Central memory CD4-positive, alpha-beta T cell (primary cell): Measurements from ENCODE around the gene SPATA31C2.
"Not testable (repeated sequence)": the region's sequence is repeated elsewhere in the genome, so short reads cannot be mapped to it uniquely, and the experiment has no call there.

Source experiments
- DNase-seq: peaks from one replicate; pipeline ENCODE4 v3.0.0; 2022

SPATA31C2 gene

DNA sequence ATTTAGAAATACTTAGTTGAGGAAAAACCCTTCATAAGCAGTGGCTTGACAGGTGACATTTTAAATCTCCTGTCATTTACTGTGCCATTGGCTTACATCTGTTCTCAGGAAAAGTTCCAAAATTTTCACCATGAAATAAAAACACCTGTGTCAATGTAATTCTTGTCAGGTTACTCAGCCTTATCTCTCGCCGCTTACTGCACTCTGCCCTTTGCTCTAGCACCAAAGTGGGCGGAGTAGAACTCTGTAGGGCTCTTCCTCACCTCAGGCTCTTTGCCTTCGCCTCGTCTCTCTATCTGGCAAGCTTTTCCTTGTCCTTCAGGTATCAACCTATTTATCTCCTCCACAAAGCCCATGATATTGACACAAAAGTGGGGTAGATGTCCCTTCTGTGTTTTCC is 20.2 kb downstream of the SPATA31C2 start:
- DNase-seq, result not testable (repeated sequence)

DNA sequence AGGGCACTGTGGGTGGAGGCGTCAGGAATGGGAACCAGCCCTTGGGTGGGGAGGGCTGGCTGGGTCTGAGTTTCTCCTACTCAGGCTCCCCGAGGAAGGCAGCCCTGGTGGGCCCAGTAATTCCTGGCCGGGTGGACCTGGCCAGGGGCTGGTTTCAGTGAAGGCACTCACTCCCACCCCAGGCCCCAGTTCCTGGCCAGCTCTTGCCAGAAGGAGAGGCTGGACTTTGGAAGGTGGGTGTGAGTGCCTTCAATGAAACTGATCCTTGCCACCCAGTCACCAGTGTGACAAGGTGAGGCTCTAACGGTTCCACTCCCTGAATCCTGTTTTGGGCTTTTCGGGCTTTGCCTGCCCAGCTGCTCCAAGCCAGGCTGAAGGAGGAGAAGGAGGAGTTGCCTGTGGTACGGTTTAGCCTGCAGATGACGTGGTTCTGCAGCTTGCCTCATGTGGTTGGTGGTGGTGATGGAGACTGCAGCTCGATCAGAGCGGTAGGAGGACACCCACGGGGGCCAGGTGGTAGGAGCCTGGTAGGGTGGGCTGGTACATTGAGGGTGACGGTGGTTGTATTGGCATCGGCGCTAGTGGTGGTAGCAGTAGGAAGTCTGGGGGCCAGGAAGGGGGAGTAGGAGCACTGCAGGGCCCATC is 23.2 kb downstream of the SPATA31C2 start:
- not testable (repeated sequence) for DNase-seq

DNA sequence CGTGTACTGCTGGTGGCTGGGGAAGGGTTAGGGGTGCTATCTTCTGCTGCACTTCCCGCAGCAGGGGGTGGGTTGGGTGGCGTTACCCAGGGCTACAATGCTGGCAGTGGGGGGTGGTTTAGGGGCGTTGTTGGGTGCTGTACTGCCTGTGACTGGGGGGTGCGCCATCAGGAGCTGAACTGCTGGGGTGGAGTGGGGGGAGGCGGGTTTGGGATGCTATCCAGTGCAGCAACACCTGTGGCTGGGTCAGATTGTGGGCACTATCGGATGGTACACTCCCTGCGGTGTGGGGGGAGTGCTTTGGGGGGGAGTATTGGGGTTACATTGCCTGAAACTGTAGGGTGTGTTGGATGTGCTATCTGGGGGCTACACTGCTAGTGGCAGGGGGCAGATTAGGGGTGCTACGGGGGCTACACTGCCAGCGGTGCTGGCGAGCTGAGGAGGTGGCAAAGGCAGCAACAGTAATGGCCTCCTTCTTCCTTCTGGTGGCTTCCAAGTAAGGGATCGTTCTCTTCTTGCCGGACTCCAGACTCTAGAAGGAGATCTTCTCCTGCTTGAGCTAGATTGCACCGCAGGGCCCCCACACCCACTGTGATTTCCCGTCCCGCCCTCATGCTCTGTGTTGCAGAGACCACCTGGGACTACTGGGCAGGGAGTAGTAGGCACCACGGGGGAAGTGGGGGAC is 23.9 kb downstream of the SPATA31C2 start:
- DNase-seq, result not testable (repeated sequence)

DNA sequence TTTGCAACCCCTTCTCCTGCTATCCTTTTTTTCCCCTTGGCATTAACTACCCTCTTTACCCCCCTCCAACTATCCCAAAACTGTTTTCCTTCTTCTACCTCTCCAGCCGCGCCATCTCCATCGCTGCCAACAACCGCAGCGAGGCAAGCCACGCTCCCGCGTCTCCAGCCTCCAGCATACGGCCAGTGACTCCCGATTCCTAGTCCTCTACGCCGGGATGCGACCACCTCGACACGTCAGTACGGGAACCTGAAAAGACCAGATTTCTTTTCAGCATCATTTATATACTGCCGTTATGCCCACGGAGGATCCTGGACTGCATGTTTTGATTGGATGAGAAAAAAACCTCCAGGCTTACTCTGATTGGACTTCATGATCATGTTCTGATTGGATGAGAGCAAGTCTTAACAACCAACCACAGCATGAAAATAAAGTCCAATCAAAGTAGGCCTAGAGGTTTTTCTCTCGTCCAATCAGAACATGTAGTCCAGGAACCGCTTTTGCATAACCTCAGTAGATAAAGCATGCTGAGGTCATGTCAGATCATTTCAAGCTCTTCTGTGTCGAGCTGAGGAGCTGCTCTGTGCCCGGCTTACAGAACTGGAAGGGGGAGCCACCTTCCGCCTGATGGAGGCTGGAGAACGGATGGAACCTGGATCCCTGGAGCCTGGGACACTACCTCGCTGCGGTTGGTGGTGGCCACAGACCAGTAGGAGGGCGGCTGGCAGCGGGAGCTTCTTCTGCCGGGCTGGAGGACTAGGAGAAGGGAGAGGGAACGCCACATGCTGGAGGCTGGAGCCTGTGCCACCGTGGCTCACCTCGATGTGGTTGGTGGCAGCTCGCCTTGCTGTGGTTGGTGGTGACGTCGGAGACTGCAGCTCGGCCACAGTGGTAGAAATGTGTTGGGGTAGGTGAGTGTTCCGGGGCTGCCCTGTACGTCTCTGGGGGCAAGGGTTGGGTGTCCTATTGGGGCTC is 24.8 kb downstream of the SPATA31C2 start:
- DNase-seq, result not testable (repeated sequence)

DNA sequence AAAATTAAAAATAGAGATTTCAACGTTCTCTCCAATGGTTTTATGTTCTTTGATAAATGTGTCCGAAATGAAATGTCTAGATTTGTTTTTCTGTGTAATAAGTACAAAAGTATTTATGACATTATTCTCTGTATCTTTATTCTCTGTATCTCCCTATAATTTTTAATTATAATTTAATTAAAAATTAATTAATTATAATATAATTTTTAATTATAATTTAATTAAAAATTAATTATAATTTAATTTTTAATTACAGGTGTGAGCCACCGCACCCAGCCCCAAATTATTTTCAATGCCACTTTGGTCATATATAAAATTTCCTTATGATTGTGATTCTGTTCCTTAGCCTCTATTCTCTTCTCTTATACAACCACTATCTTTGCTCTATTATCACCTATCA is 28.2 kb downstream of the SPATA31C2 start:
- DNase-seq, result no peak

DNA sequence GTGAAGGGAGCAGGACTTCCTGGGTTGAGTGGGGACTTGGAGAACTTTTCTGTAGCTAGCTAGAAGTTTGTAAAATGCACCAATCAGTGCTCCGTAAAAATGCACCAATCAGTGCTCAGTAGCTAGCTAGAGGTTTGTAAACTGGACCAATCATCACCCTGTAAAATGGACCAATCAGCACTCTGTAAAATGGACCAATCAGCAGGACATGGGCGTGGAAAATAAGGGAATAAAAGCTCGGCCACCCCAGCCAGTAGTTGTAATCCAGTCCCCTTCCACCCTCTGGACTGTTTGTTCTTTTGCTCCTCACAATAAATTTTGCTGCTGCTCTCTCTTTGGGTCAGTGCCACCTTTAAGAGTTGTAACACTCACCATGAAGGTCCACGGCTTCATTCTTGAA is 29.5 kb downstream of the SPATA31C2 start:
- no peak for DNase-seq

DNA sequence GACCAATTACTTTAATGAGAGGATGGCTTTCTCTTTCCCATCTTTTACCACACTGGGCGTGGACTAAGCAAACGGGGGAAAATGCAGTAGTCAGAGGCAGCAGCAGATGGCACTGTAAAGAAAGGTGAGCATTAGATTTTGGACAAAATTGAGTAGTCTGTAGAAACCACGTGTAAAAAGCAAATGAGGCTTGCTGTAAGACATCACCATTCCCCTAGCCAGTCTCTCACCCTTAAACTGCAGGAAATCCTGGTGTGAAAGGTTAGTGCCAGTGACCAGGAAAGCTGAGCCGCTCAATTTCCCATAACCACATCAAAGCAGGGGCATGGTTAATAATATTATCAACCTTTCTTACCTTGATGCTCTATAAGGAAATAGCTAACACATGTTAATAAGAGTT is 31.8 kb downstream of the SPATA31C2 start:
- no peak for DNase-seq

DNA sequence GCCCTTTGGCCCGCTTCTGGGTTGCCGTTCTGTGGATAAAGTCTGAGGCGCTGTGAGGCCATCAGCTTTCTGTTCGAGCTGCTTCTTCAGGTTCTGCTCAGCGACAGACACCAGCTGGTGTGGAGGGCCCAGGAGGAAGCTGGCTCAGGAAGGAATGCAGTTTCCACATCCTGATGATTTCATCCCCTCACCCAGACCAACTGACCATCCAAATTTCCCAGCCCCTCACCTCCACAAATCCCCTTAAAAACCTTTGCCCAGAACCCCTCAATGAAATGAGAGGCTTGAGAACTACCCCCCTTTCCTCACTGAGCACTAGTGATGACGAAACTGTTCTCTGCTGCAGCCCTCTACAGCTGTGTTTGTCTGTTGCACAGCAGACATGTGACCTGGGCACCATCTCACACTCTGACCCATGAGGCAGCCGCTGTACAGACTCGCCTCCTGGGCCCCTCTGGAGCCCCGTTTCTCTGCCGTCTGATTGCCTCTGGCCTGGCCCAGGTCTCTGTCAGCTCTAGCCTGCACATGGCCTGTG is 45.4 kb downstream of the SPATA31C2 start:
- DNase-seq, result no peak

DNA sequence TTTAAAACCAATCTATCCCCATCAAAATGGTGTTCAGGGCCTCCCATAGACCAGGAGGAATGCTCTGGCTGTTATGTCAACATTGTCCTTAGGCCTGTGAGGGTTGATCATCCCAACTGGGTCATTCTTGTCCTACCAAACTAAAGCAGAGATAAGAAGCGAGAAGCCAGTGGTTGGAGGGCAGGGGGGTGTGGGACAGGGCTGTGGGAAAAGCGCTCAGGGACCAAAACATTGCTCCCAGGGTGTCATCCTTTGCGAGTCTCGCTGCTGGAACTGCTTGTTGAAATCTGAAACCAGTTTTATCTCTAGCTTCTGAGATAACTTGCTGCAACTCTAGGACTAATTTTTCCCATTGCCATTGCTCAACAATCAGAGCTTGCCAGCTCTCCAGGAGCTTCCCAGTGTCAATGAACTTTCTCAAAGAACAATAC is 48.1 kb downstream of the SPATA31C2 start:
- DNase-seq, result no peak

DNA sequence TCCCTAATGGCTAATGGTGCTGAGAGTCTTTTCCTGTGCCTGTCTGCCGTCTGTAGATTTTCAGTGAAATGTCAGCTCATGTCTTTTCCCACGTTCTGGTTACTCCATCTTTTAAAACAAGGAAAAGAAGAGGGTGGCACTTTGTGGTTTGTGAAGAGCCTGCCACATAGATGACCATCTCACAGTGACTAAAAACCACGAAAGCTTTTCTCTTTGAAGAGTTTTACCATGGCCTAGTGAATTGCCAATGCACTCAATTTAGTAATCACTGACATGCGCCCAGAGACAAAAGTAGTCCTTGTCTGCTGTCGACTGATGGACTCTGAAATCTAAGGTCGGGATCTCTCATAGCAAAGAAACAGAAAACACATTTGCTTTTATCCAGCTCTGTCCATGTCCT is 50.4 kb downstream of the SPATA31C2 start:
- DNase-seq, result no peak

DNA sequence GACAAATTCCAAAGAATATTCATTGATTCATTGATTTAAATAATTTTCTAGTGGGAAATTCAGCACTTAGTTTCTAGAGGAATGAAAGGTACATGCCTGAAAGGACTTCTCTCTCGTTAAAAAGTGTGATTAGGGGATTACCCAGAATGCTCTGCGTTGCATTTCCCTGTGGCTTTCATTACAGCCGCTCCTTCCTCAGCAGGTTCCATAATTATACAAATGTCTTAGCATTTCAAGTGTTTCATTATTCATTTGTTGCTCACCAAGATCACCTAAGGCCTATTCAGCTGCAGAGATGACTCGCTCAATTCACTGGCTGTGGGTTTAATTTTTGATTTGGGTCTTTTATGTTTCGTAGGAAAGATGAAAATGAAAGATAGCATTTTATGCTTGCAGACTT is 52.8 kb downstream of the SPATA31C2 start:
- DNase-seq, result no peak

DNA sequence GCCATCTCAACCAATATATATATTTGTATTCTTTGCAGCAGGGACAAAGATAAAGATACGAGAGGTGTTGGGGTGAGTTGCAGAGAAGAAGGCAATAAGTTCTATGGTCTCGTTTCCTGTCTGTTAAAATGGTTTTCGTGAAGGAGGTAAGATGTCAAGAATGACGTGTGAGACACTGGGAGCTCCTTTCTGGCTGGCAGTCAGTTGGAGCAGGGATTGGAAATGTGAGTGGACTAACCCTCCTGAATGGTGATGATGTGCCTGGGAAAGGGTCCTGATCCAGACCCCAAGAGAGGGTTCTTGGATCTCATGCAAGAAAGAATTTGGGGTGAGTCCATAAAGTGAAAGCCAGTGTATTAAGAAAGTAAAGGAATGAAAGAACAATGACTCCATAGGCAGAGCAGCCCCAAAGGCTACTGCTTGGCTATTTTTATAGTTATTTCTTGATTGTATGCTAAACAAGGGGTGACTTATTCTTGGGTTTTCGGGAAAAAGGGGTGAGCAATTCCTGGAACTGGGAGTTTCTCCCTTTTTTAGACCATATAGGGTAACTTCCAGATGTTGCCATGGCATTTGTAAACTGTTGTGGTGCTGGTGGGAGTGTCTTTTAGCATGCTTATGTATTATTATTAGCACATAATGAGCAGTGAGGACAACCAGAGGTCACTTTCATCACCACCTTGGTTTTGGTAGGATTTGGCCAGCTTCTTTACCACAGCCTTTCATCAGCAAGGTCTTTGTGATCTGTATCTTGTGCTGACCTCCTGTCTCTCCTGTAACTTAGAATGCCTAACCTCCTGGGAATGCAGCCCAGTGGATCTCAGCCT is 53.7 kb downstream of the SPATA31C2 start:
- no peak for DNase-seq
